Pulmonary artery endothelial cell (primary cell): ENCODE measurements around the gene HOXB7. TPM values are rescaled to one million over a fixed set of nuclear protein-coding genes. Genes with fewer than 3 reads are reported as not detected.

Experiments used
- DNase-seq: peaks from one replicate; pipeline ENCODE4 v3.0.0-alpha.2; 2011; ENCODE audit warnings: low read depth, low spot score
- total RNA-seq: library from RNA; depleted of rRNA; stranded (reverse); fragments of >200 nt; gene quantifications from 2 replicates; pipeline ENCODE4 v1.2.3, GENCODE V29; 2014

HOXB7 gene
- total RNA-seq, 1 donor from 2014 or later = 0.59 TPM

DNA sequence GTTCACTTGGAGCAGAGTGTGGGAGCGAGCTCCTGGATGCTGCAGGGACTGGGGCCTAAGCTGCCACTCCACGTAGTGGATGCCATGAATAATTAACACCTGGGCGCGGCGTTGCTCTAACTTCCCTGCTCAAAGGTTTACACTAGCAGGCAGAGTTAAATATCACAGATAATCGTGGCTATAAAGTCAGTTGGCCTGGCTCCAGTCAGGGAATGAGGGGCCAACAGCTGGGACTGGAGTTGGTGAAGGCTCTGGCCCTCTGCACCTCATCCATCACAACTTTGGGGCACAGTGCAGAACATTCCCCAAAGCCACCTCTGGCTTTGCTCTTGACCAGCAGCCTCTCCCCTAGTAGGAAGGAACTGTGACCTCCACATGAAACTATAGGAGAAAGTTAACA is 43.6 kb downstream of the HOXB7 start:
- no peak for DNase-seq

DNA sequence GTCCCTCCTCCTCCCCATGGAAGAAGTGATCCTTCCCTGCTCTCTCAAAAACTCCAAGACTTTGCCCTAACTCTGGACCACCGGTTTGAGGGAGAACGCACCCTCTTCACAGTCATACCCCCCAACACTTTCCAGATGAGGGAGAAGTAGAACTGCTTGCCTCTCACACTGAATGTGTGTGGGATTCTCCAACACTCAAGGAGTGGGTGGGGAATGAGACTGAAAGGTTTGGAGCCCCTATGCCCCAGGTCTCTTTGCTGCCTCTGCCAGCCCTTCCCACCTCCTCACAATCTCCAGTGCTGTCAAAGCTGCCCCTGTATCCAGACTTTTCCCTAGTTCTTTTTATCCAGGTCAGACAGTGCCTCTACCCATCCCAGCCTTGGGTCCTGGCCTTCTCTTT is 44.1 kb downstream of the HOXB7 start:
- DNase-seq = no peak

DNA sequence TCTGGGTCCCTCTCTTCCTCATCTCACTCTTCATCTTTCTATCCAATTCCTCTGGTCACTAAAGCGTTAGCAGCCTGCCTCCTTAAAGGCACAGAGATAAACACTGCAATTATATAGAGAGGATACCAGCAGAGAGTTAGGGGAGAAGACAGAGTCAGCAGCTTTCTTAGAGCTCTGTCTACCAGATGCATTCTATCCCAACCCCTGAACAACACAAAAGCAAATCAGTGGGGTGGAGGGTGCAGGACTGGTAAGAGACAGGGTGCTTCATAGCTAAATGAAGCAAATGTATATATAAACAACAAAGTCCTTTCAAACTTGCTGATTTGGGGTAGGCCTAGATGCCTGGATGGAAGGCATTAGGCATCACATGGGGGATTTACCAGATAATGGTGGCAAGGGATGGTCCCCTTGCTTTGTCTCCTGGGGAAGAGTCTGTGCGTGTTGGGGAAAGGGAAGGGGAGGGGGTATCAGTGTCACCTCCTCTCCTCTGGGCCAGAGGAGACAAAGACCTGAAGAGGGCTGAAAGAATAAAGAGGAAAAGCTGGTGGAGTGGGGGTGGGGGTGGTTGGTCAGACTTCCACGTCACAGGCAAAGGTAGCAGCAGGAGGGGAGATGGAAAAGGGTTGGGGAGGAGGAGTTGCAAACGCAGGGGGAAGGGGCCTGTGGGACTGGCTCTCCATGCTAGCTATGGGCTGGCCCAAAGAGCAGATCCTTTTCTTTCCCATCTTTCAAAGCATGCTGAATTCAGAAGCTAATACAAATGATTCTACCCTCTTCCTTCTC is 44.7 kb downstream of the HOXB7 start:
- DNase-seq = no peak

DNA sequence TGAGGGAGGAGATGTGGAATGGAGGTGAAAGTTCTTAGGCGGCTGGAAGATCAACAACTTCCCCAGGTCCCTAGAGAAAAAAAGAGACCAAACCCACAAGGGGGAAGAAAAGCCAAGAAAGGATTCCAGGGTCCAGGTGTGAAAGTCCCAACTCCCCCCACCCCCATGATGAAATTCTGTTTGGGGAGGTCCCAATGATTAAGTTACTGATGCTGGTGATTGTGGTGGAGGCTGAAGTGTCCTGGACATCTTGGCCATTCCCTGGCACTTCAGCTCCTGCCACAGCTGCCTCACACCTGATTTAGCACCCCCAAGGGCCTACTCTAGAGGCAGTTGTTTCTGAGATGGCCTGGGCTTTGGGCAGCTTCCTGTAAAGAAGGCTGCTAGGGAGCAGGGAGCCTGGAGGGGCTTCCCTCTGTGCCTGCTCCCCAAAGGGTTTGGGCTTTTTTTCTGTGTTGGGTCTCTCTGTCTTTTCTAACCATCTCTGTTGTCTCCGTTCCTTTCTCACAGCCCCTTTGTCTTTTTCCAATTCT is 45.7 kb downstream of the HOXB7 start:
- no peak for DNase-seq

DNA sequence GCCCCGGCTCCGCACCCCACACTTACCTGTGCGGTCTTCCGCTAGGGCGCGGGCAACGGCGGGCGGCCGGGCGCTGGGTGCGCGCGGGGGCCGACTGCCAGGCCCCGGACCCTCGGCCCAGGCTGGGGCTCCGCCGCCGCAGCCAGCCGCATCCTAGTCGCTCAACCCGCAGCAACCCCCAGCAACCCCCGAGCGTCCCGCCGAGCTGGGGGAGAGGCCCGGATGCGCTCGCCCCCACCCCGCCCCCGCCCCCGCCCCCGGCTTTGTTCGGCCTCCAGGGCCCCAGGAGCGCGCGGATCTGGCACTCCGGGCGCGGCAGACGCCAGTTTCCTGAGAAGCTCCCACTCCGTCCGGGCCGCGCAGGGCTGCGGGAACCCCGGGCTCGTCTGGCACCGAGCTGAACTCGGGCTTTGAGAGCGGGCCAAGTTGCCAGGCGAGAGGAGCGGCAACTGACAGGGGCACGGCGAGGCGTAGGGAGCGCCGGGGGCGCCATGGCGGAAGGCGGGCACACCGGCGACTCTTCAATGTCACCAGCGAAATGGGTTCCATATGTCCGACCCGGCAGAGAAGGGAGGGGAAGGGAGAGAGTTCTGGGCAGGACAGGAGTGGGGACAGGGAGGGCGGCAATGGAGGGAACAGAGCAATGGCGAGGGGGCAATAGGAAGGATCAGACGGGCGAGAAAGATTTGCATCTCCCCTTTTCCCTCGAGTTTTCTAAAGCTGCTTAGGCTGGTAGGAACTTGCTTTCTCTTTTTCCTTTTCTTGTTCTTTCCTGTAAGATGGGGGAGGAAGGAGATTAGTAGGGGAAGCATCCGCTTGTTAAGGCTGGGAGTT is 46.4 kb downstream of the HOXB7 start:
- no peak for DNase-seq

DNA sequence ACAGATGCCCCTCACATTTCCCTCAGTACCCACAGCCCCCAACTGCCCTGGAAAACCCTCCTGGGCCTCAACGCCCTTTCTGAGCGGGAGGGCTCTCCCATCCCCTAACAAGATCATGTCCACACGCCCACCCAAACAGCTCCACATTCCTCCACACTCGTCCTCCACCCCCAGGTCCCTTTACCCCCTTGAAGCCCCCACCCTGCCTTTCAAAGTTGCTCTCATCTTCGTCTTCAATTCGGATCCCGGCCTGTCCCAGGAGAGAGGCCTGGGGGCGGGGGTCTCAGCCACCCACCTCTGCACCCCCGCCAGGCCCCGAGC is 47.0 kb downstream of the HOXB7 start:
- no peak for DNase-seq

DNA sequence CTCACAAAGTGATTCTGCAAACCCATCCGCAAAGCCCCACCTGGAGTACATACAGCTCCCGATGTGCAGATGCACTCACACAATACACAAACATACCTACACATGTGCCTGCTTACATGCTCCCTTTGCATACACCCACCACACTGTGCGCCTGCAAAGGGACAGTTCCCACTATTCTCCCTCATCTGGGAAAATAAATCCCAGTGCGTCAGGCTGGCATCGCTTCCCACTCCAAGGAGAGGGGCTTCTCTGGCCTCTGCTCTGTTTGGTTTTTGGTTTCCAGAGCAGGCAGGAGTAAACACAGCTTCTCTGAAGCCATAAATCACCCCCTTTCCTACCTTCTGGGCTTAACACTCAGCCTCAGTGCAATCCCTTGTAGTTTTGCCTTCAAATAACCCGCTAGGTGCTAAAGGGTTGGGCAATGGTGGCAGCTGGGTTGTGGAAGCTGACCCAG is 47.4 kb downstream of the HOXB7 start:
- no peak for DNase-seq

DNA sequence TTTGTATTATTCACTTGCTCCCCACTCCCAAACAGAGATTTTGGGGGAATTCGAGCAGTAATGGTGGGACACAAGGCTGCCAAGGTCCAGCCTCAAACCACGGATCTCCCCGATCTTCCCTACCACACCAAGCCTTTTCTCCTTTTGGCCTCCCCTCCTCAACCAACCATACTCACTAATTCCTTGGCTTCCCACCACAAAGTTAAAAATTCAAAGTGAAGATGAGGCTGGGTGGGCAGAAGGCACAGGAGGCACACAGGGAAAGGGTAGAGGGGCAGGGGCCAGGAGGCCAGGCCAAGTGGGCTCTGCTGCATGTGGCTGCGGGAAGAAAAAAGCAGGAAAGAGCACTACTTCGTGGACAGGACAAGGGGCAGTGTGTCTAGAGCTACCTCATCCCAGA is 47.9 kb downstream of the HOXB7 start:
- no peak for DNase-seq

DNA sequence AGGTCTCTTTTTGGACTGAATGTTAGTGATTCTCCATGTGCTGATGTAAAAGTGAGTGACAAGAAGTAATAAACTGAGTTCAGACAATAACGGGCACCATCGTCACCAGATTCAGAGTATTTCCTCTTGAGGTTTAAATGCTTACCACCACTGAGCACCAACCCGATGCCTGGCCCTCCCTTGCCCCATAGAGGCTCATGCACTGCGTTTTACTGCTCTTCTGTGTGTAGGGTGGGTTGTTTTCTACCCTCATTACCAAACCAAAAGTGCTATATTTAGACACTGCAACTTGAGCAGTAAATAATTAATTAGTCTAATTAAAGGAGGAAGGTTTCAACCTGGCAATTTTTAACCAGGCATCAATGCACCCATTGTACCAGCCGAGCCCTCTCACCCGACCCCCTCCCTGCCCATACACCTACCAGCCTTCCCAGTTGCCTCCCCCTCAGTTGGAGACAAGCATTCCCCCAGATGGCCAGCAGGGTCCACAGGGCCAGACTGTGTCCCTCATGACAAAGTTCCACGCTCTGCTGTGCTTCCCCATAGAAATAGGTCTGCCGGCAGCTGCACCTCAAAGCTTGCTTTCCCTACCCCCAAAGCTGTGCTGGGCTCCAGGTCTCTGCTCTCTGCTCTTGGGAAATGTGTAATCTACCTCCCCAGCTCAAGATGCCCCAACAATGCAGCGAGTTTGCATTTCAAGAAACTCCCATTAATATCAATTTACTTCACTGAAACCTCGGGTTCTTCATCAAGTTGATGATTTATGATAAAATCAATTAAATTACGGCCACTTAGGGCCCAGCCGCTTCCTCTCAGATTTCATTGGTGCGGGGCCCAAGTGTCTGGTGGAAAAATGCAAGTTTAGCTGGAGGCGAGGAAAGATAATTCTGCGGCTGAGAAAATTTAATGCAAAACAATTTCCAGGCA is 48.7 kb downstream of the HOXB7 start:
- DNase-seq = no peak

DNA sequence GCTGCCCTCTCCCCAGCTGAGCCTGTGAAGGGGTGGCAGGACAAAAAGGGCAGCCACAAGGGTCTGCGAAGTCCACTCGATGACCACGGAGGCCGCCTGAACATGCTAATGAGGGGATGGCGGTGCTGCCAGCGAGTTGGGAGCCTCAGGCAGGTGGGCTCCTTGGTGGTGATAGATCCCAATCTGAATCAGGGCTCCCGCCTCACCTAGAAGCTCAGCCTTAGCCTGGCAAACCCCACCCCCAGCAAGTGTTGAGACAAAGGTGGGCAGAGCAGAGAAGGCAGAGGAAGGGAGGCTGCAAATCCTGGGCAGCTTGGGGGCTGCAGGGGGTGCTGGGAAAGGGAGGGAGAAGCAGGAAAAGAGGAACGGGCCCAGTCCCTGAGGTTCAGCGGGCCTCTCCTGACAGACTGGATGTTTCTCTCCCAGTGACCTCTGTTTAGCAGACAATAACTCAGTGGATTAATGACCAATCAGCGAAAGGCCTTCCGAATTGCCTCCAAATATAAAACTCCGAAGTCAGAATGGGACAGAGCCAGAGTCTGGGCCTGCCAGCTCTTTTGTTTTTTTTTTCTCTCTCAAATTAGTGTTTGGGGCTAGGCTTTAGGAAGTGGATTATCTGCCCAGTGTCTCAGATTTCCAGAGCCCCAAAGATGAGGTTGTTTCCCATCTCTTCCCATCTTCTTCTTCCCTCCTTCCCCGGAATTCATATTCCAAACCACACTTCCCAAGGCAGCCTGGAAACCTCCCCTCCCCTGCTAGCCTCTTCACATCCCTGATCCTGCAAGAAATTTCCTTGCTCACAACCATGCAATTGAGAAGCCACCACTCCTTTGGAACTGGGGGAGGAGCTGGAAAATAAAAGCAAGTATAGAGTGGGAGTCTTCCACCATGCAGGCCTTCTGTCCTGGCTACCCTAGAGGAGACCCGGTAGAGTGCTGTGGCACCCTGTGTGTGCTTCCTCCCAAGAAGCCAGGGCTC is 50.7 kb downstream of the HOXB7 start:
- no peak for DNase-seq

DNA sequence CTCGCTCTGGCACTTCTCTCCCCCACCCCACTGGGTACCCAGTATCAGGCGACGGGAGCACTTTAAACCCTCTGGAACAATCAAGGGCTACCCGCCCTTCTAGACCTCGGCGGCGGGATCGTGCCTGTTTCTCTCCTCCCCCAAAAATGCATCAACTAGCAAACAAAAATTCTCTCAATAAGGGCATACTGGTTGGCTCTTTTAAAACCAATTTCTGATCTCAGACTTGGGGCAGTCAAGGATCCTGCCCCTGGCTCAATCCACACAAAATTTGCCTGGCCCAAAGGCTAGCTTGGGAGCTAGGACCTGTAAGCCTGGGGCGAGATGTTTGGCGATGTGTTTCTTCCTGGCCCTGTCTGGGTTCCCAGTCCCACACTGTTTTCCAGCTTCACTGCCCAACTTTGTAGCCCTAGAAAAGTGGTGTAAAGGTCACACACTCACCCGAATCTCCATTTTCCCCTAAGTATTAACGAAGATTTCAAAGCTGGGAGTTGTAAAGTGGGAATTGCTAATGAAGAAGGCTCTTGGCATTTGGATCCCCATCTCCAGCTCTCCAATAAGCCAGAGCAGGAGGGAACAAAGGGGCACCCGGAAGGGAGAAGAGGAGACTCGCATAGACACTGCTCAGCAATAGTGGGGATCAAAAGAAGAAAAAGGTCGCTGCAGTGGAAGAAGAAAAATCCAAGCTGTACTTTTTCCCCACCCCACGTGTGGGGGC is 51.5 kb downstream of the HOXB7 start:
- DNase-seq = no peak

DNA sequence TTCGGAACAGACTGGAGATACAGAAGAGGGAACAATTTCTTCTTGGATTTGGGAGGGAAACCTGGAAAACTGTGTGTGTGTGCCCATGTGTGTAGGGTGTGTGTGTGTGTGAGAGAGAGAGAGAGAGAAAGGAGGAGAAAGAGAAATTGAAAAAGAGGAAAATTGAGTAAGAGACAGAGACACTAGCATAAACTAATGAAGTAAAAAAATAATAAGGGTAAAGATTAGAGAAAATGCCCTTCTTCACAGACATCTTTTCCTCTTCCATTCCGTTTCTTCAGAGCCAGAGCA is 52.0 kb downstream of the HOXB7 start:
- DNase-seq = no peak

DNA sequence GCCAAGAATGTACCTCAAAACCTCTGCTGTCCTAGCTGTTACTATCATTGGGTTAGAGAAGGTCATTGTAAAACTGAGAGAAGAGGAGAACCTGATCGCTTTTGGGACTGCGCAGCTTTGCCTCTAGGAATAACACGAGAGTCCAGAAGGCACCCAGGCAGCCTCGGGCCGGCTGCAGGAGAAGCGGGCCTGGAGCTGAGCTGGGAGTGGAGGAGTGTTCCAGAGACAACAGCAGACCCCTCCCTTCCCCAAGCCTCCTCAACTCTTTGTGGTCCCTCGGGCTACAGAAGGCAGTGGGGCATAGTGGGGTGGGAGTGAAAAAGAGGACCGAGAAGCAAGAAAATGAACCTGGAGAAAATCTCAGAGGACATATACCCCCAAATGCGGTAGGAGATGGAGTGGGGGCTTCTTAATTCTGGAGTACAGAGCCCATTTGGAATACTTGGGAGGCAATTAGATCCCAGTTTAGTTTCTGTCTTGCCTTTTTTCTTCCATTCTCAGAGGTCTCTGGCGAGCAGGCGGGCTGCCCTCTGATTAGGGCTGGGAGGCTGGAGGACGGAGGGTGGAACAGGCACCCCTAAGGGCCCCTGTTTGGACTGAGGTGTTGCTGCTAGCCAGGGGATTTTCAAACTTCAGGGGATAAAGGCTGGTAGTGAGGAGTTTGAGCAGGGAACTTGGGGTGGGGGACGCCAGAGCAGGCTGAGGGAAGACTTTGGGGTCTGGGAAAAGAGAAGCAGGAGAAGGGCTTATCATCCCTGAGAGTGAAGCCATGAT is 52.6 kb downstream of the HOXB7 start:
- no peak for DNase-seq

Other genes starting within 250 kb of the HOXB7 start
- not detected in 2 replicates for gene SKAP1, start 180.8 kb downstream of the HOXB7 start, total RNA-seq
- not detected in 2 replicates for gene HOXB1, start 80.0 kb downstream of the HOXB7 start, total RNA-seq
- gene HOXB2, start 65.9 kb downstream of the HOXB7 start, total RNA-seq = 5.1 and 5.3 TPM in 2 replicates
- gene HOXB4, start 32.7 kb downstream of the HOXB7 start, total RNA-seq = 3.0 and 5.1 TPM in 2 replicates
- 6.9 and 7.5 TPM in 2 replicates for gene HOXB3, start 20.8 kb downstream of the HOXB7 start, total RNA-seq
- 0.07 TPM in 1 of 2 replicates, not detected in the other for gene HOXB5, start 17.2 kb downstream of the HOXB7 start, total RNA-seq
- 0.11 and 0.92 TPM in 2 replicates for gene HOXB6, start 6.0 kb downstream of the HOXB7 start, total RNA-seq
- gene HOXB8, start 4.3 kb upstream of the HOXB7 start, total RNA-seq = not detected in 2 replicates
- not detected in 2 replicates for gene HOXB9, start 15.3 kb upstream of the HOXB7 start, total RNA-seq
- not detected in 2 replicates for gene PRAC1, start 111.5 kb upstream of the HOXB7 start, total RNA-seq
- gene PRAC2, start 112.2 kb upstream of the HOXB7 start, total RNA-seq = not detected in 2 replicates
- not detected in 2 replicates for gene HOXB13, start 117.7 kb upstream of the HOXB7 start, total RNA-seq
- gene TTLL6, start 206.2 kb upstream of the HOXB7 start, total RNA-seq = not detected in 2 replicates
- 30.4 and 58.9 TPM in 2 replicates for gene CALCOCO2, start 220.0 kb upstream of the HOXB7 start, total RNA-seq